HL-60 (cell line): Measurements from ENCODE around the gene GPC1.

ENCODE experiments used
- DNase-seq, 2 experiments: peaks; one replicate each; pipeline ENCODE4 v3.0.0-alpha.2; 2010 to 2020; ENCODE audit warnings: low read depth in 1 of 2, low spot score in 1 of 2
- H3K27ac ChIP-seq: fragments of 250-450 bp; sonication (Bioruptor Pico); replicated peaks from 2 replicates; pipeline ENCODE4 v1.5.1; 2020; ENCODE audit warnings: mild to moderate bottlenecking, moderate library complexity
- H3K27me3 ChIP-seq: fragments of 250-450 bp; sonication (Bioruptor Pico); 2 replicates; pipeline ENCODE4 v1.5.1; 2021; ENCODE audit warnings: mild to moderate bottlenecking, moderate library complexity; ENCODE audit not compliant: insufficient read depth, poor library complexity, severe bottlenecking
- H3K4me3 ChIP-seq: replicated peaks from 2 replicates; pipeline ENCODE4 v1.5.1; 2011; ENCODE audit warnings: mild to moderate bottlenecking, control low read depth, low read length; ENCODE audit not compliant: insufficient read depth
- CTCF ChIP-seq: IDR thresholded peaks from one replicate; pipeline ENCODE4 v1.5.1; 2011; ENCODE audit warnings: low read length, control low read depth, inconsistent platforms; ENCODE audit not compliant: insufficient read depth
- GABPA ChIP-seq: IDR thresholded peaks from 2 replicates; pipeline ENCODE4 v1.6.1; 2012; ENCODE audit warnings: low read depth
- POLR2AphosphoS5 ChIP-seq: IDR thresholded peaks from 2 replicates; pipeline ENCODE4 v1.6.1; 2012; ENCODE audit warnings: low read depth
- REST ChIP-seq: IDR thresholded peaks from 2 replicates; pipeline ENCODE4 v1.6.1; 2012; ENCODE audit warnings: low read depth; ENCODE audit not compliant: insufficient replicate concordance
- SPI1 ChIP-seq: IDR thresholded peaks from 2 replicates; pipeline ENCODE4 v1.6.1; 2012; ENCODE audit warnings: low read depth, mild to moderate bottlenecking, borderline replicate concordance

The GPC1 gene

GRCh38 chr2:240447934-240448333 is 12.5 kb downstream of the GPC1 start:
- Histone ChIP-seq H3K4me3 (no peak overlapping the region), H3K27me3 (peaks cover 26% of the 10 kb centered on the region), H3K27ac (no peak overlapping the region)
- no peak for TF ChIP-seq GABPA
- no peak for TF ChIP-seq REST
- TF ChIP-seq CTCF: no peak
- no peak for TF ChIP-seq SPI1
- TF ChIP-seq POLR2AphosphoS5: no peak
- no peak for DNase-seq

GRCh38 chr2:240448387-240449274 is 13.2 kb downstream of the GPC1 start:
- no peak for DNase-seq
- Histone ChIP-seq H3K27me3 (peaks cover 26% of the 10 kb centered on the region), H3K27ac (no peak overlapping the region), H3K4me3 (no peak overlapping the region)
- TF ChIP-seq REST (no peak), POLR2AphosphoS5 (no peak)

GRCh38 chr2:240449764-240450531 is 14.5 kb downstream of the GPC1 start:
- H3K27me3 ChIP-seq: peaks cover 39% of the 10 kb centered on the region
- no peak overlapping the region for H3K27ac ChIP-seq
- DNase-seq: no peak
- TF ChIP-seq CTCF (no peak), GABPA (no peak), REST (no peak), SPI1 (no peak), POLR2AphosphoS5 (no peak)
- H3K4me3 ChIP-seq: no peak overlapping the region
